ENCODE data around the gene PPP2R2C. TPM values are rescaled to one million over a fixed set of nuclear protein-coding genes. Genes with fewer than 3 reads are reported as not detected.

PPP2R2C gene
- total and polyA plus RNA-seq, 2 donors (not counting 1 experiment from before 2014, with no cell fraction given): 0.10 to 0.17 TPM

GRCh38 chr4:6502747-6503465, 30.5 kb upstream of the PPP2R2C start:
- no peak for DNase-seq (ENCODE audit: low read depth in 2 of 2)
- Histone ChIP-seq H4K20me1 (ENCODE audit: control insufficient read depth, extremely low read depth, insufficient read depth, low read length) (no peaks in the 10 kb centered on the region), H3K9ac (ENCODE audit: insufficient read depth, low read length) (no peak overlapping the region), H3K79me2 (ENCODE audit: control insufficient read depth, insufficient read depth, low read length) (no peaks in the 10 kb centered on the region), H3K9me3 (ENCODE audit: control insufficient read depth, insufficient read depth, low read depth, low read length) (no peaks in the 10 kb centered on the region), H3K36me3 (ENCODE audit: control insufficient read depth, insufficient read depth, low read length) (no peaks in the 10 kb centered on the region), H3K27me3 (ENCODE audit: control insufficient read depth, insufficient read depth, low read length) (no peaks in the 10 kb centered on the region), H2AFZ (ENCODE audit: low read length) (no peak overlapping the region), H3K4me3 (replicated peaks in 1 of 4; ENCODE audit: control extremely low read depth in 1 of 4, insufficient read depth in 1 of 4, low read depth in 3 of 4, low read length in 4 of 4) (no peak overlapping the region), H3K4me1 (ENCODE audit: control insufficient read depth, extremely low read depth, insufficient read depth, low read length) (no peaks in the 10 kb centered on the region), H3K27ac (ENCODE audit: insufficient read depth, low read length) (no peak overlapping the region), H3K4me2 (ENCODE audit: extremely low read depth, insufficient read depth, low read length) (no peak overlapping the region)
- TF ChIP-seq EZH2 (IDR thresholded peaks at IDR 0.05; ENCODE audit: low read length, missing control alignments) (no peak), CTCF (conservative IDR thresholded peaks at IDR 0.05 in 1 of 2, IDR thresholded peaks at IDR 0.05 in 1 of 2; ENCODE audit: low read depth in 1 of 2, low read length in 2 of 2) (no peak)

DNA sequence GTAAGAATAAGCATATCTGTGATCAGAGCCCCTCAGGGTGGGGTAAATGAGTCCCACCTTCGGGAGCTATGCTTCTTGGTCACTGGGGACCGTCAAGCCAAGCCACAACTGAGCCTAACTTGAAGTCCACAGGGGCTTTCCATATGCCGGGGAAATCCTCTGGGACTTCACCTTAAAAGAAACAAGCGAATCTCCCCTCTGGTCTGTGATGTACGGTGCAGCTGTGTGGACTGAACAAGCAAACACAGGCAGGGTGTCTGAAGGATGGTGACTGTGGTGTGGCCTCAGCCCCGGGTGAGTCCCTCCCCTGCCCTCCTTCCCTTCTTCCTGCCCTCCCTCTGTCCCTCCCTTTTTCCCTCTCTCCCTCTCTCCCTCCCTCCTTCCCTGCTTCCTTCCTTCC, 29.7 kb upstream of the PPP2R2C start:
- Histone ChIP-seq H3K9ac (ENCODE audit: insufficient read depth, low read length) (no peak overlapping the region), H3K36me3 (ENCODE audit: control insufficient read depth, insufficient read depth, low read length) (no peaks in the 10 kb centered on the region), H3K4me3 (replicated peaks in 1 of 4; ENCODE audit: control extremely low read depth in 1 of 4, insufficient read depth in 1 of 4, low read depth in 3 of 4, low read length in 4 of 4) (no peak overlapping the region), H3K4me1 (ENCODE audit: control insufficient read depth, extremely low read depth, insufficient read depth, low read length) (no peaks in the 10 kb centered on the region), H3K27ac (ENCODE audit: insufficient read depth, low read length) (no peak overlapping the region), H2AFZ (ENCODE audit: low read length) (no peak overlapping the region), H3K27me3 (ENCODE audit: control insufficient read depth, insufficient read depth, low read length) (no peaks in the 10 kb centered on the region), H3K4me2 (ENCODE audit: extremely low read depth, insufficient read depth, low read length) (no peak overlapping the region), H3K79me2 (ENCODE audit: control insufficient read depth, insufficient read depth, low read length) (no peaks in the 10 kb centered on the region), H3K9me3 (ENCODE audit: control insufficient read depth, insufficient read depth, low read depth, low read length) (no peaks in the 10 kb centered on the region), H4K20me1 (ENCODE audit: control insufficient read depth, extremely low read depth, insufficient read depth, low read length) (no peaks in the 10 kb centered on the region)
- TF ChIP-seq EZH2 (IDR thresholded peaks at IDR 0.05; ENCODE audit: low read length, missing control alignments) (no peak), CTCF (conservative IDR thresholded peaks at IDR 0.05 in 1 of 2, IDR thresholded peaks at IDR 0.05 in 1 of 2; ENCODE audit: low read depth in 1 of 2, low read length in 2 of 2) (no peak)
- DNase-seq (ENCODE audit: low read depth in 2 of 2): no peak

- H3K4me2 ChIP-seq (ENCODE audit: extremely low read depth, insufficient read depth, low read length): no peak overlapping the region
- H2AFZ ChIP-seq (ENCODE audit: low read length): no peak overlapping the region
- no peaks in the 10 kb centered on the region for H4K20me1 ChIP-seq (ENCODE audit: control insufficient read depth, extremely low read depth, insufficient read depth, low read length)
- H3K27me3 ChIP-seq (ENCODE audit: control insufficient read depth, insufficient read depth, low read length): no peaks in the 10 kb centered on the region
- no peaks in the 10 kb centered on the region for H3K9me3 ChIP-seq (ENCODE audit: control insufficient read depth, insufficient read depth, low read depth, low read length)
- no peaks in the 10 kb centered on the region for H3K36me3 ChIP-seq (ENCODE audit: control insufficient read depth, insufficient read depth, low read length)
- DNase-seq (ENCODE audit: low read depth in 2 of 2): no peak
- H3K27ac ChIP-seq (ENCODE audit: insufficient read depth, low read length): no peak overlapping the region
- H3K9ac ChIP-seq (ENCODE audit: insufficient read depth, low read length): no peak overlapping the region
- no peaks in the 10 kb centered on the region for H3K4me1 ChIP-seq (ENCODE audit: control insufficient read depth, extremely low read depth, insufficient read depth, low read length)
- TF ChIP-seq EZH2 (IDR thresholded peaks at IDR 0.05; ENCODE audit: low read length, missing control alignments) (no peak), CTCF (conservative IDR thresholded peaks at IDR 0.05 in 1 of 2, IDR thresholded peaks at IDR 0.05 in 1 of 2; ENCODE audit: low read depth in 1 of 2, low read length in 2 of 2) (no peak)
- no peaks in the 10 kb centered on the region for H3K79me2 ChIP-seq (ENCODE audit: control insufficient read depth, insufficient read depth, low read length)
- H3K4me3 ChIP-seq (replicated peaks in 1 of 4; ENCODE audit: control extremely low read depth in 1 of 4, insufficient read depth in 1 of 4, low read depth in 3 of 4, low read length in 4 of 4): no peak overlapping the region
Measured at GRCh38 chr4:6501171-6501570, 28.8 kb upstream of the PPP2R2C start.
